Breast epithelium (tissue), 4 donors: Measurements from ENCODE around the gene AGA. TPM values are rescaled to one million over a fixed set of nuclear protein-coding genes. Genes with fewer than 3 reads are reported as not detected.

Experiments used
- DNase-seq, 2 donors: peaks; one replicate each; pipeline ENCODE4 v3.0.0-alpha.2; 2019; ENCODE audit warnings: low spot score in 2 of 2
- H3K27ac ChIP-seq, 2 donors: fragments of 200-600 bp; sonication (generic) in 1 of 2; one replicate each; pipeline ENCODE4 v1.5.1; 2016 to 2019; ENCODE audit warnings: mild to moderate bottlenecking in 1 of 2
- H3K27me3 ChIP-seq, 2 donors: fragments of 200-600 bp; sonication (generic) in 1 of 2; one replicate each; pipeline versions ENCODE4 v1.5.1 to v1.6.0; 2017 to 2019; ENCODE audit warnings: control low read depth in 1 of 2, mild to moderate bottlenecking in 1 of 2
- H3K36me3 ChIP-seq: fragments of 200-600 bp; one replicate; pipeline ENCODE4 v1.5.1; 2019
- H3K4me1 ChIP-seq, 2 donors: fragments of 200-600 bp; sonication (generic); one replicate each; pipeline ENCODE4 v1.5.1; 2016 to 2019; ENCODE audit warnings: control low read depth in 1 of 2
- H3K4me3 ChIP-seq, 3 donors: fragments of 200-600 bp; sonication (generic); 1 replicate in 2 of 3; 2 replicates in 1 of 3; pipeline ENCODE4 v1.5.1; 2016 to 2019; ENCODE audit warnings: mild to moderate bottlenecking in 3 of 3, moderate library complexity in 2 of 3
- H3K9me3 ChIP-seq, 2 donors: fragments of 200-600 bp; sonication (generic) in 1 of 2; one replicate each; pipeline ENCODE4 v1.5.1; 2016 to 2019; ENCODE audit warnings: control low read depth in 1 of 2
- CTCF ChIP-seq, 3 donors: fragments of 450-650 bp; IDR thresholded peaks; one replicate each; pipeline ENCODE4 v1.5.1; 2016 to 2017; ENCODE audit warnings: antibody characterized with exemption in 3 of 3, mild to moderate bottlenecking in 3 of 3, moderate library complexity in 3 of 3
- POLR2A ChIP-seq: fragments of 450-650 bp; IDR thresholded peaks from one replicate; pipeline ENCODE4 v1.6.1; 2016; ENCODE audit warnings: antibody characterized with exemption, mild to moderate bottlenecking, moderate library complexity
- POLR2AphosphoS5 ChIP-seq, 3 donors: sonication (generic); formaldehyde crosslinking; IDR thresholded peaks; one replicate each; pipeline ENCODE4 v1.6.1; 2017; ENCODE audit warnings: antibody characterized with exemption in 3 of 3
- intact Hi-C: fragments of 100-400 bp; cut with DNase I; formaldehyde crosslinking; loops from one replicate; pipeline ENCODE4 v1.15.1; 2023; ENCODE audit warnings: low total_unique reads
- total RNA-seq, 3 donors: library from RNA; depleted of rRNA; stranded (reverse); fragments of >200 nt; gene quantifications; one replicate each; pipeline ENCODE4 v1.1.0, GENCODE V29; 2016

The AGA gene
- total RNA-seq, 3 donors from 2014 or later: 16.7 to 29.3 (median 21.1) TPM

GRCh38 chr4:177461606-177462005, 19.4 kb upstream of the AGA start:
- Histone ChIP-seq H3K27me3 (no peaks in the 10 kb centered on the region), H3K9me3 (no peaks in the 10 kb centered on the region), H3K4me3 (no peak overlapping the region), H3K27ac (no peak overlapping the region), H3K4me1 (no peaks in the 10 kb centered on the region), H3K36me3 (no peaks in the 10 kb centered on the region)
- no peak for DNase-seq
- TF ChIP-seq CTCF (IDR thresholded peaks at IDR 0.05) (no peak), POLR2A (no peak), POLR2AphosphoS5 (IDR thresholded peaks at IDR 0.05) (no peak)
- intact Hi-C loops: no loop called here

- no peaks in the 10 kb centered on the region for H3K9me3 ChIP-seq
- no peak overlapping the region for H3K27ac ChIP-seq
- no peak overlapping the region for H3K4me3 ChIP-seq
- intact Hi-C loops: no loop called here
- H3K27me3 ChIP-seq: no peaks in the 10 kb centered on the region
- no peaks in the 10 kb centered on the region for H3K4me1 ChIP-seq
- DNase-seq: no peak
- TF ChIP-seq POLR2A (no peak), POLR2AphosphoS5 (IDR thresholded peaks at IDR 0.05) (no peak), CTCF (IDR thresholded peaks at IDR 0.05) (no peak)
- H3K36me3 ChIP-seq: no peaks in the 10 kb centered on the region
Observed at GRCh38 chr4:177460460-177460859, 18.2 kb upstream of the AGA start.

DNA sequence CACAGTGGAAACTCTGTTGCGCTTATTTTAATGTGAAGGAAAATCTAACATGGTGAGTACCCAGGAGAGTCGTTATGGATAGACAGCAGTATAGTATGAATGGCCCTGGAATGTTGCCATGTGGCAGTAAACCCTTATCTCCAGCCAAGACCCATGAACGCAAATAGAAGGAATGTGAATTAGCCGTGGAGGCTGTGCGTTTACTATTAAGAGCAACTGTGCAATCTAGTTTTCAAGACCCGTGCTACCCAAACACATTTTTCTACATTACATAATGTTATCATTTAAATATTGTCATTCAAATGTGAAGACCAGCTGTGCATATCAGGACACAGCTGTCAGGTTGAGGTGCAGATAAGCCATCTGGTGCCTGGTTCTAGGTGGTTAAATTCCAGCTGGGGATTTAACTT, 13.3 kb upstream of the AGA start:
- no peak overlapping the region for H3K4me3 ChIP-seq
- no peak overlapping the region for H3K27ac ChIP-seq
- intact Hi-C loops: no loop called here
- no peaks in the 10 kb centered on the region for H3K4me1 ChIP-seq
- no peaks in the 10 kb centered on the region for H3K27me3 ChIP-seq
- no peak for TF ChIP-seq POLR2A
- TF ChIP-seq CTCF (IDR thresholded peaks at IDR 0.05): no peak
- TF ChIP-seq POLR2AphosphoS5 (IDR thresholded peaks at IDR 0.05): no peak
- no peak for DNase-seq
- no peaks in the 10 kb centered on the region for H3K36me3 ChIP-seq
- H3K9me3 ChIP-seq: no peaks in the 10 kb centered on the region

DNA sequence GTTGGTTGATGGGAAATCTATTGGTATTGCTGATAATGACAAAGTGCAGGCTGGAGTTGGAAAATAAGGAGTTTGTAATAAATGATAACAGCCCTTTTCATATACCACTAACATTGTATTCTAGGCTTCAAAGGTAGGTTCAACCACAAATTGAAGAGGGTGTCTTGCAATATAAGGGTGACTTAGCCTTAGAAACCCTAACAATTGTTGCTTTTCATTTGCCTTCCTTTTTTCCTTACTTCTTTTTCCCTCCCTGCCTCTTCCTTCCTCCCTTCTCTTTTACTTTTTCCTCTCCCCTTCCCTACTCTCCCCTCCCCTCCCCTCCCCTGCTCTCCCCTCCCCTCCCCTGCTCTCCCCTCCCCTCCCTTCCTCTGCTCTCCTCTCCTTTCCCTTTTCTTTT, 10.9 kb upstream of the AGA start:
- H3K4me3 ChIP-seq: no peak overlapping the region
- no peak for TF ChIP-seq POLR2A
- no peak for TF ChIP-seq CTCF (IDR thresholded peaks at IDR 0.05)
- TF ChIP-seq POLR2AphosphoS5 (IDR thresholded peaks at IDR 0.05): no peak
- intact Hi-C loops: no loop called here
- H3K27ac ChIP-seq: no peak overlapping the region
- H3K36me3 ChIP-seq: no peaks in the 10 kb centered on the region
- no peak for DNase-seq
- no peaks in the 10 kb centered on the region for H3K27me3 ChIP-seq
- no peaks in the 10 kb centered on the region for H3K4me1 ChIP-seq
- H3K9me3 ChIP-seq: no peaks in the 10 kb centered on the region

DNA sequence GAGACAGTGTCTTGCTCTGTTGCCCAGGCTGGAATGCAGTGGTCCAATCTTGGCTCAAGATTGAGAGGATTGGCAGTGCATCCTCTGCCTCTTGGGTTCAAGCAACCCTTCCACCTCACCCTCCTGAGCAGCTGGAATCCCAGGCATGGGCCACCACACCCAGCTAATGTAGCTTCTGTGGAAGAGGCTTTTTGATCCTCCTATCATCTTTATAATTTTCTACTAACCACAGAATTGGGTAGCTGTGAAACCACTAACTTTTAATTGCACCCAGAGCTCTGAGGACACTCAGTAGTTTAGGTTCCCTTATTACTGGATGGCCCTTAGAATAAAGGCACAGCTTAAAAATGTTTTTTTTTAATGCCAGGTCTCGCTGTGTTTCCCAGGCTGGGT, 8.9 kb upstream of the AGA start:
- H3K4me1 ChIP-seq: no peaks in the 10 kb centered on the region
- intact Hi-C loops: no loop called here
- no peaks in the 10 kb centered on the region for H3K36me3 ChIP-seq
- TF ChIP-seq POLR2A (no peak), POLR2AphosphoS5 (IDR thresholded peaks at IDR 0.05) (no peak), CTCF (IDR thresholded peaks at IDR 0.05) (no peak)
- no peak for DNase-seq
- H3K4me3 ChIP-seq: no peak overlapping the region
- H3K9me3 ChIP-seq: no peaks in the 10 kb centered on the region
- H3K27ac ChIP-seq: no peak overlapping the region
- H3K27me3 ChIP-seq: no peaks in the 10 kb centered on the region
